Subcutaneous adipose tissue (tissue), 4 donors: ENCODE results near the gene DSG2. TPM values are rescaled to one million over a fixed set of nuclear protein-coding genes. Genes with fewer than 3 reads are reported as not detected.

ENCODE experiments used
- total RNA-seq, 4 donors: library from RNA; depleted of rRNA; stranded (reverse); fragments of >200 nt; gene quantifications; one replicate each; pipeline ENCODE4 v1.1.0, GENCODE V29; 2016
- TF ChIP-seq, protein P1 (sequence below): fragments of 450-650 bp; IDR thresholded peaks from one replicate; pipeline ENCODE4 v1.5.1; 2016; ENCODE audit warnings: low read depth, mild to moderate bottlenecking, control low read depth, antibody characterized with exemption, moderate library complexity

DSG2 gene
- total RNA-seq, 4 donors from 2014 or later: 10.8 to 39.9 (median 18.8) TPM

GRCh38 chr18:31483396-31483795 lies 14.6 kb upstream of the DSG2 start:
- TF ChIP-seq, protein P1, sequence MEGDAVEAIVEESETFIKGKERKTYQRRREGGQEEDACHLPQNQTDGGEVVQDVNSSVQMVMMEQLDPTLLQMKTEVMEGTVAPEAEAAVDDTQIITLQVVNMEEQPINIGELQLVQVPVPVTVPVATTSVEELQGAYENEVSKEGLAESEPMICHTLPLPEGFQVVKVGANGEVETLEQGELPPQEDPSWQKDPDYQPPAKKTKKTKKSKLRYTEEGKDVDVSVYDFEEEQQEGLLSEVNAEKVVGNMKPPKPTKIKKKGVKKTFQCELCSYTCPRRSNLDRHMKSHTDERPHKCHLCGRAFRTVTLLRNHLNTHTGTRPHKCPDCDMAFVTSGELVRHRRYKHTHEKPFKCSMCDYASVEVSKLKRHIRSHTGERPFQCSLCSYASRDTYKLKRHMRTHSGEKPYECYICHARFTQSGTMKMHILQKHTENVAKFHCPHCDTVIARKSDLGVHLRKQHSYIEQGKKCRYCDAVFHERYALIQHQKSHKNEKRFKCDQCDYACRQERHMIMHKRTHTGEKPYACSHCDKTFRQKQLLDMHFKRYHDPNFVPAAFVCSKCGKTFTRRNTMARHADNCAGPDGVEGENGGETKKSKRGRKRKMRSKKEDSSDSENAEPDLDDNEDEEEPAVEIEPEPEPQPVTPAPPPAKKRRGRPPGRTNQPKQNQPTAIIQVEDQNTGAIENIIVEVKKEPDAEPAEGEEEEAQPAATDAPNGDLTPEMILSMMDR: no peak

DNA sequence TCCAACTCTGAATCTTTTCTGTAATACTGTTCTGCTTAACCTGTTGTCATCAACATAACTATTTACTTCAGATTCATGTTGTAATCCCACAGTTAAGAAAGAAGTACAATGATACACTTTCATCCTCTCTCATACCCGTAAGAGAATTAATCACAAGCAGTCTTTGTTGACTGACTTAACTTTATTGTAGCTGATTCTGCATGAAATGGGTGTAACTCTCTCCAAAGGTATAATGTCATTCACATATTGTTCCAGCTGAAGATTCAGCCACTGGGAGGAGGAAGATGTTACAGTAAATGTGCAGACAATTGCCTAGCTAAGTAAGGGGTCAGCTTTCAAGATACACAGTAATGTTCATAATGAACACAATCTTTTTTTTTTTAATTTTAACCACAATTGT lies 13.5 kb upstream of the DSG2 start:
- TF ChIP-seq, protein P1: no peak

DNA sequence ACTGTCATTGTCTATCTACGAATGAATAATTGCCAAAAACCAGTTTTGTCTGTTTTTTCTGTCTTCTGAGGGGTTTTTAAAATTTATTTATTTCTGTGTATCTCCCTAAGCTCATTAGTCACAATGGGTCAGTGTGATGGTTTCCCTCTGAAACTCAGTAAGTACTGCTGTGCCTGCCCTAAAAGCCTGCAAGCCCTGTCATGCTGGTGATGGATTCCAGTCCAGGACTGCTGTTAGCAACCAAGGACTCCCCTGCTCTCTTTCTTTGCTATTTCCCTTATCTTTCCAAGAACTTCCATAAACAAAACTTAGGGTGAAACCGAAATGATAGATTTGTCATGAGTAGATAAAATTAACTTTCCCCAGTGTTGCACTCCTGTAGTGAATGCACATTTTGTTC lies 11.8 kb upstream of the DSG2 start:
- TF ChIP-seq, protein P1: no peak

DNA sequence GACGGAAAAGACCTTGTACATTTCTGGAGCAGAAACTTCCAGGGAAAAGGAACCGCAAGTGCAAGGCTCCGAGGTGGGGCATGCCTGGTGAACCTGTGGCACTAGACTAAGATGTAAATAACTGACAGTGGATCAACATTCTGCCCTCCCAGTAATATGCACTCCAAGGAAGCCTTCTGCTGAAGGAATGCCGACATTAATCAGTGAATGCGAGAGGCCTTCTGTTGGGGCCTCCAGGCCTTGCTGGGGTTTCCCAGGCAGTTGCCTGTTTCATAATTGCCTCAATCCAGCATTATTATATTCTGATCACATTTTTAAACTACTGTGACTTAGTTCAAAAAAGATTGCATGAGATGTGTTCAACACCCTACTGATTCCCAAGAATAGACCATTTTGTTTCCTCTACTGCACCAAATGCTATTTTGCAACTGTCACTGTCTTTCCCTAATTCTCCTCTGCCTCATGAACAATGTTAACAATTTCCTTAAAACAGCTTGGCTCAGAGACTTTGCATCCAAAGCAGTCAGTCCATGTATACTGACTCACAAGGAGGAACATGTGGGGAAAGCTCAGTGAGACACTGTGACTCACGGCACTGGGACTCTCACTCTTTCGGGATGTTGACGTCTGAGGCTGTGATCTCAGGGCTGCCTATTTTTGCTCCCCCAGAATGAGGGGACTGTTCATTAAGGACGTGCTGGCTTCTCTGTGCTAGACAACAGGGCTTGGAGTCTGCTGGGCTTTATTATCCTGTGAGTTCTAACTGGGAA lies 10.5 kb upstream of the DSG2 start:
- TF ChIP-seq, protein P1: no peak

DNA sequence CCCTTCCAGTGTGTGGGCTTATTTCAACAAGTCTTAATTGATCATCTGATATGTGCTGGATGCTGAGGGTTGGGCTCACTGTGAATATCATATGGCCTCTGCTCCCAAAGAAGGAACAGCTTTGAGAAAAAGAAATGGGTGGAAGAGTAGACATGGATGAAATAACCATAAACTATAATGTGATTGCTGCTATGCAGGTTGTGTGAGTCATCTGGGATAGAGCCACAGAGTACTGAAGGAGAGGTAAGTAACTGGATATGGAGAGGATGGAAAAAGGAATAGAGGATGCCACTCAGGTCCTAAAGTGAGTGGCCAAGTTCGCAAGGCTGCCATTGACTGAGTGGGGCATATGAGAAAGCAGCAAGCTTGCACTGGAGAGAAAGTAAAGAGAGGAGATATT lies 8.7 kb upstream of the DSG2 start:
- TF ChIP-seq, protein P1: no peak

DNA sequence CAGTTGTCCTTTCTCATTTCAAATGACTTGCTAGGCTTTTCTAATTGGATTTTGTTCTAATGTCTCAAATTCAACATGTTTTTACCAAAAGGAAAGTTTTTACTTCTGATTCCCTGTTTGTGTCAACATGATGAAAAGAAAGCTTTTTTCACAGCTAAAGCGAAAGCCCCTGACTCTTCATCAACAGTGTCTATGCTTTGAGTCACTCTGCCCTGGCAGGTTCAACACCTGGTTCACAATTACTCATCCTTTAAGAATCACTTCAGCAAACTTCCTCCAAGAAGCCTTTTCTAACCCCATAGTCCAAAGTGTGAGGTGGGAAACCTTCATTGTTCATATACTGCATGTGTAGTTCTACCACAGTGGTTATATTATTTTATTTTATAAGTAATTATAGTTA lies 7.6 kb upstream of the DSG2 start:
- TF ChIP-seq, protein P1: no peak

- TF ChIP-seq, protein P1: no peak
Observed at GRCh38 chr18:31490833-31491232, 7.1 kb upstream of the DSG2 start.
